Stimulated activated naive CD8-positive, alpha-beta T cell treated with anti-CD3 and anti-CD28 coated beads, Interleukin-15, Interleukin-2, amounts not matched to agents 100 ng/mL and 50 ng/mL, for 24 hours (primary cell): ENCODE measurements around the gene TDRD9.

ENCODE experiments used
- H3K27ac Mint-ChIP-seq: one replicate; pipeline ENCODE4 v1.8.0; 2021; ENCODE audit warnings: mild to moderate bottlenecking, mixed read lengths
- H3K27me3 Mint-ChIP-seq: one replicate; pipeline ENCODE4 v1.8.0; 2021; ENCODE audit warnings: mixed read lengths
- H3K36me3 Mint-ChIP-seq: one replicate; pipeline ENCODE4 v1.8.0; 2021; ENCODE audit warnings: low read depth, mixed read lengths
- H3K4me1 Mint-ChIP-seq: one replicate; pipeline ENCODE4 v1.8.0; 2021; ENCODE audit warnings: low read depth, mixed read lengths
- H3K4me3 Mint-ChIP-seq: one replicate; pipeline ENCODE4 v1.8.0; 2021; ENCODE audit warnings: mild to moderate bottlenecking, mixed read lengths
- H3K9me3 Mint-ChIP-seq: one replicate; pipeline ENCODE4 v1.8.0; 2021; ENCODE audit warnings: mixed read lengths

TDRD9 gene

GRCh38 chr14:104085889-104086201, 157.6 kb downstream of the TDRD9 start:
- H3K27ac Mint-ChIP-seq = no peak overlapping the region
- no peak overlapping the region for H3K4me3 Mint-ChIP-seq
- H3K27me3 Mint-ChIP-seq = peaks cover 6% of the 10 kb centered on the region
- no peaks in the 10 kb centered on the region for H3K9me3 Mint-ChIP-seq
- H3K4me1 Mint-ChIP-seq = peaks cover 6% of the 10 kb centered on the region
- H3K36me3 Mint-ChIP-seq = no peaks in the 10 kb centered on the region

- no peaks in the 10 kb centered on the region for H3K9me3 Mint-ChIP-seq
- H3K27me3 Mint-ChIP-seq = peaks cover 6% of the 10 kb centered on the region
- no peak overlapping the region for H3K27ac Mint-ChIP-seq
- H3K4me1 Mint-ChIP-seq = peaks cover 6% of the 10 kb centered on the region
- no peaks in the 10 kb centered on the region for H3K36me3 Mint-ChIP-seq
- H3K4me3 Mint-ChIP-seq = no peak overlapping the region
These were observed 158.0 kb downstream of the TDRD9 start for GRCh38 chr14:104086210-104086660.

DNA sequence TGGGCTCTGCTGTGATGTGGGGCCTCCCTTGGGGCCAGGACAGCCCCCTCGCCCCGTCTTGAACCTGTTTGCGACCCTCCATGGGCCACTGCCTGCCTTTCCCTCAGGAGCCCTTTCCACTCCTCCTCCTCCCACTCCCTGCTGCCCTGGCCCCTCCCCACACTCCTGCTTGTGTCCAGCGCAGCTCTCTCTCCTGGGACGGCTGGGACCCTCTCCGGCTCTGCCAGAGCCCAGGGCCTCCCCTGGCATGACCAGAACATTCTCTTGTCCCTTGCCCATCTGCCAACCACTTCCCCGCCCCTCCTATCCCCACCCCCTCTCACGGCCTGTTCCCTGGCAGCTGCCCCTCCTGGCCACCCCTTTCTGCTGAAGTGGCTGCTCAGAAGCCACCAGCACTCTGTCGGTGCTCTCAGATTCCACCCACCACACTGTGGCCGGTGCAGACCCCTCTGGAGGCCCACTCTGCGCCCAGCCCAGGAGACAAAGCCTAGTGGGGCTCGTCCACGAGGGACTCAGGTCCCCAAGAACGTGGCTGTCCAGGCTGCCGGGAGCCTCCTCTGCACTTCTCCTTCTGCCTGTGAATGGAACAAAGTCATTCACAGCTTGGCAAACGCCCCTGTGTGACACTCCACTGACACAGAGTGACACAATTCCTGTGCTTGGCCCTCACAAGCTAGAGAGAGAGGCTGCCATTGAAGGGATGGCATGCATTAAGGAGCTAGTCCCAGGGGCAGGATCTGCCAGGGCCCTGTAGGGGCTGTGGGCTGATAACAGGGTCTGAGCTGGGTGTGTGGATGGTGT, 158.6 kb downstream of the TDRD9 start:
- Mint-ChIP-seq H3K36me3 (no peaks in the 10 kb centered on the region), H3K4me3 (no peak overlapping the region), H3K9me3 (no peaks in the 10 kb centered on the region), H3K27me3 (peaks cover 6% of the 10 kb centered on the region), H3K4me1 (peaks cover 6% of the 10 kb centered on the region), H3K27ac (no peak overlapping the region)

- H3K36me3 Mint-ChIP-seq = no peaks in the 10 kb centered on the region
- peaks cover 6% of the 10 kb centered on the region for H3K4me1 Mint-ChIP-seq
- H3K9me3 Mint-ChIP-seq = no peaks in the 10 kb centered on the region
- H3K4me3 Mint-ChIP-seq = no peak overlapping the region
- H3K27me3 Mint-ChIP-seq = peaks cover 6% of the 10 kb centered on the region
- no peak overlapping the region for H3K27ac Mint-ChIP-seq
These were observed 159.2 kb downstream of the TDRD9 start for GRCh38 chr14:104087505-104087904.

- Mint-ChIP-seq H3K4me1 (peaks cover 6% of the 10 kb centered on the region), H3K9me3 (no peaks in the 10 kb centered on the region), H3K27ac (no peak overlapping the region), H3K4me3 (no peak overlapping the region), H3K27me3 (peaks cover 6% of the 10 kb centered on the region), H3K36me3 (no peaks in the 10 kb centered on the region)
These were observed 160.0 kb downstream of the TDRD9 start for GRCh38 chr14:104087981-104088850.

DNA sequence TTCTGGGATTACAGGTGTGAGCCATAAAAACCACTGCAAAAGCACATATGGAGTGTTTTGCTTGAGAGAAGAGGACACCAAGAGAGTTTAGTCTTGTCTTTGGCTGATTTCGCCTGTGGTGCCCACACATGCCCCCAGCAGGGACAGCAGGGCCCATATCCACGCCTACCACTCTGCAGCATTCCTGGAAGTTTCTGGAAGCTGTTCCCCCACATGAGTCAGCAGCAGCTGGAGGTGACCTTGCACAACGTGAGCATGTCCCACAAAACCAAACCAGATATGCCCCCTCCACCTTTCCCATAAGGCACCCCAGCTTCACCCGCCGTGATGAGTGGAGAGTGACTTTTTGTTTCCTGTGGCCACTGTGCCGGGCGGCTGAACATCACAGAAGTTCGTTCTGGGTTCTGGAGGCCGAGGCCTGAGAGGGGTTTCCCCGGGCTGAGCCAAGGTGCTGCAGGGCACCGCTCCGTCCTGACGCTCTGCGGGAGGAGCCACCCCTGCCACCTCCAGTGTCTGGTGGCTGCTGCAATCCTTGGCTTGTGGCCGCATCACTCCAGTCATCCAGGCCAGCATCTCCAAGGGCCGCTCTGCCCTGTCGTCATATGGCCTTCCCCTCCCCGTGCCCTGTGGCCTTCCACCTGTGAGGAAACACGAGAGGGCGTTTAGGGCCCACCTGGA, 162.0 kb downstream of the TDRD9 start:
- H3K4me3 Mint-ChIP-seq = no peak overlapping the region

GRCh38 chr14:104091061-104091926, 163.0 kb downstream of the TDRD9 start:
- Mint-ChIP-seq H3K27me3 (no peaks in the 10 kb centered on the region), H3K4me1 (peaks cover 5% of the 10 kb centered on the region), H3K4me3 (no peak overlapping the region), H3K27ac (no peak overlapping the region), H3K9me3 (no peaks in the 10 kb centered on the region), H3K36me3 (no peaks in the 10 kb centered on the region)

More for the DNA sequence above, 162.0 kb downstream of the TDRD9 start:
- H3K36me3 Mint-ChIP-seq = no peaks in the 10 kb centered on the region
- peaks cover 5% of the 10 kb centered on the region for H3K4me1 Mint-ChIP-seq
- no peaks in the 10 kb centered on the region for H3K9me3 Mint-ChIP-seq
- H3K27me3 Mint-ChIP-seq = no peaks in the 10 kb centered on the region
- H3K27ac Mint-ChIP-seq = no peak overlapping the region

GRCh38 chr14:104091927-104092771, 163.9 kb downstream of the TDRD9 start:
- Mint-ChIP-seq H3K4me1 (peaks cover 3% of the 10 kb centered on the region), H3K27me3 (no peaks in the 10 kb centered on the region), H3K9me3 (no peaks in the 10 kb centered on the region), H3K4me3 (no peak overlapping the region), H3K27ac (no peak overlapping the region), H3K36me3 (no peaks in the 10 kb centered on the region)

GRCh38 chr14:104092931-104093365, 164.7 kb downstream of the TDRD9 start:
- H3K36me3 Mint-ChIP-seq = no peaks in the 10 kb centered on the region
- H3K27me3 Mint-ChIP-seq = no peaks in the 10 kb centered on the region
- no peaks in the 10 kb centered on the region for H3K9me3 Mint-ChIP-seq
- no peak overlapping the region for H3K4me3 Mint-ChIP-seq
- peaks cover 3% of the 10 kb centered on the region for H3K4me1 Mint-ChIP-seq
- no peak overlapping the region for H3K27ac Mint-ChIP-seq

DNA sequence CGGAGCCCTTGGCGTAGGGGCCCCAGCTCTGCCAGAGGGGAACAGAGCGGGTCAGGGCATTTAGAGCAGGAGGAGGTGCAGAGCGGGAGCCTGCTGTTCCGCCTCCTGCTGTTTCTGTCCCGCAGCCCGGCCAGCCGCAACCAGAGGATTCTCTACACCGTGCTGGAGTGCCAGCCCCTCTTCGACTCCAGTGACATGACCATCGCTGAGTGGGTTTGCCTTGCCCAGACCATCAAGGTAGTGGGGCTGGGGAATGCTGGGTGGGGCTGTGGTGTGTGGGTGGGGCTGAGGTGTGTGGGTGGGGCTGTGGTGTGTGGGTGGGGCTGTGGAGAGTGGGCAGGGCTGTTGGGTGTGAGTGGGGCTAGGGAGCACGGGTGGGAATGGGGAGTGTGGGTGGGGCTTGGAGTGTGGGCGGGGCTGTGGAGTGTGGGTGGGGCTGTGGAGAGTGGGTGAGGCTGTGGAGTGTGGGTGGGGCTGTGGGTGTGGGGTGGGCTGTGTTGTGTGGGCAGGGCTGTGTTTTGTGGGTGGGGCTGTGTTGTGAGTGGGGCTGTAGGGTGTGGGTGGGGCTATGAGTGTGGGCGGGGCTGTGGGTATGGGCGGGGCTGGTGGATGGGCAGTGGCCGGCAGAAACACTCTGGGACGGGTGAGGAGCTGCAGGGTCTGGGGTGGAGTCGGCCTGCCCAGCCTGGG, 165.3 kb downstream of the TDRD9 start:
- Mint-ChIP-seq H3K27ac (no peak overlapping the region), H3K9me3 (no peaks in the 10 kb centered on the region), H3K27me3 (no peaks in the 10 kb centered on the region), H3K36me3 (no peaks in the 10 kb centered on the region), H3K4me1 (peaks cover 3% of the 10 kb centered on the region), H3K4me3 (no peak overlapping the region)

GRCh38 chr14:104094056-104094708, 165.9 kb downstream of the TDRD9 start:
- no peaks in the 10 kb centered on the region for H3K9me3 Mint-ChIP-seq
- H3K4me3 Mint-ChIP-seq = no peak overlapping the region
- H3K4me1 Mint-ChIP-seq = peaks cover 3% of the 10 kb centered on the region
- H3K27ac Mint-ChIP-seq = no peak overlapping the region
- H3K36me3 Mint-ChIP-seq = no peaks in the 10 kb centered on the region
- no peaks in the 10 kb centered on the region for H3K27me3 Mint-ChIP-seq

GRCh38 chr14:104094709-104095425, 166.6 kb downstream of the TDRD9 start:
- Mint-ChIP-seq H3K27ac (no peak overlapping the region), H3K4me3 (no peak overlapping the region), H3K27me3 (no peaks in the 10 kb centered on the region), H3K9me3 (no peaks in the 10 kb centered on the region), H3K36me3 (no peaks in the 10 kb centered on the region), H3K4me1 (peaks cover 3% of the 10 kb centered on the region)
